Cardiac fibroblast (primary cell): ENCODE measurements around the gene C22orf23.

Experiments used
- DNase-seq, 2 donors: peaks; one replicate each; pipeline versions ENCODE4 v3.0.0 to v3.0.0-alpha.2; 2010; ENCODE audit warnings: low read depth in 2 of 2
- H3K4me3 ChIP-seq, 2 donors: replicated peaks in 1 of 2; 1 replicate in 1 of 2; 2 replicates in 1 of 2; pipeline ENCODE4 v1.5.1; 2011; ENCODE audit warnings: low read depth in 2 of 2, low read length in 2 of 2, mild to moderate bottlenecking in 2 of 2, moderate library complexity in 1 of 2
- CTCF ChIP-seq: IDR thresholded peaks from one replicate; pipeline ENCODE4 v1.5.1; 2011; ENCODE audit warnings: low read depth, mild to moderate bottlenecking, low read length, inconsistent platforms

Gene C22orf23

GRCh38 chr22:37917874-37918548, 35.4 kb downstream of the C22orf23 start:
- H3K4me3 ChIP-seq: no peak overlapping the region
- DNase-seq: no peak
- TF ChIP-seq CTCF: no peak

DNA sequence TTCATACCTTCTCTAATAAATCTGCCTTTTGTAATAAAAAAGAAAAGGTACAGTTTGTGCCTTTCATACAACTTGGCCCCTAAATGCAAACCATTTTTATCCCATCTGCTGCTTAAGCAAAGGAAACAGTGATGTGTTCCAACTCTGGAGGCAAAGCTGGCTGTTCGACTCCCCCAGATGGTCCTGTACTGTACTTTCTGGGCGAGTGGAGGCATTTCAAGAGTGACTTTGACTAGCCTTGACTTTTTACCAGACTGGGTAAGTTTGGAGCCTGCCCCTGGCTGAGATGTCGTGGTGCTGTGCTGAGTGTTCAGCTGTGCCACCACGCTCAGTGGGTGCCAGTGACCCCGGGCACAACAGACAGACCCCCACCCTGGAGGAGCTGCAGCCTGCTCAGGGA, 37.1 kb downstream of the C22orf23 start:
- TF ChIP-seq CTCF: no peak
- no peak overlapping the region for H3K4me3 ChIP-seq
- DNase-seq: no peak

DNA sequence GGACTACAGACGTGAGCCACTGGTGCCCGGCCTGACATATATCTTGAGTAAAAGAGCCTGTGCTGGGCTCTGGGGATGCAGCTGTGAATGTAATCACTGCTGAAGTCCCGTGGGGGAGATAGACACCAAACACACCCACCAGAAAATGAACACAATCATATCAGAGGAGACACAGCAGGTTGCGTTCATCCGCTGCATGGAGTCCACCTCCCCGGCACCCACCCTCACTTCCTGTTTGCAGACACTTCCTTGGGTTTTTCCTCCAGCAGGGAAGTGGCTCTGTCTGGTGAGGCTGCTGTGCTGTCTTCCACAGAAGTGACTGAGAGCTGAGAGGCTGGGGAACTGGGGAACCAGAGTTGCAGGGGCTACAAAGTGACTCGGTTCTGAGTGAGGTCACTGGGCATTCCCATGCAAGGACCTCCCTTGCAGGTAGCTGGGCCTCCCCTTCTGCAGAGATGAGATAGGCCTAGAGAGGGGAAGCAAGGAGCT, 40.1 kb downstream of the C22orf23 start:
- H3K4me3 ChIP-seq: no peak overlapping the region
- TF ChIP-seq CTCF: no peak
- DNase-seq: no peak

GRCh38 chr22:37912171-37912570, 41.2 kb downstream of the C22orf23 start:
- DNase-seq: no peak
- no peak overlapping the region for H3K4me3 ChIP-seq
- TF ChIP-seq CTCF: no peak

- TF ChIP-seq CTCF: no peak
- no peak overlapping the region for H3K4me3 ChIP-seq
- no peak for DNase-seq
Observed at GRCh38 chr22:37911697-37912096, 41.7 kb downstream of the C22orf23 start.

GRCh38 chr22:37910890-37911672, 42.3 kb downstream of the C22orf23 start:
- no peak overlapping the region for H3K4me3 ChIP-seq
- DNase-seq: no peak
- no peak for TF ChIP-seq CTCF
